ENCODE results near the gene CD247.

The CD247 gene

DNA sequence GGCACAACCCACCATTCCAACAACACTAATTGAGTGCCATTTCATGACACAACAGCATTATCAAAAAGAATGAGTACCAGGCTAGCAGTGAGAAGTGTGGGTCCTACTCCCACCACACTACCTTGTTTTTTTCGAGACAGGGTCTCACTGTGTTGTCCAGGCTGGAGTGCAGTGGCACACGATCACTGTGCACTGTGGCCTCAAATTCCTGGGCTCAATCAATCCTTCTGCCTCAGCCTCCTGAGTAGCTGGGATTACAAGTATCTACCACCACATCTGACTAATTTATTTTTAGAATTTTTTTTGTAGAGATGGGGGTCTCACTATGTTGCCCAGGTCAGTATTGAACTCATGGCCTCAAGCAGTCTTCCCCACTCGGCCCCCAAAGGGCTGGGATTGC is 30.7 kb downstream of the CD247 start:
- DNase-seq: no peak

DNA sequence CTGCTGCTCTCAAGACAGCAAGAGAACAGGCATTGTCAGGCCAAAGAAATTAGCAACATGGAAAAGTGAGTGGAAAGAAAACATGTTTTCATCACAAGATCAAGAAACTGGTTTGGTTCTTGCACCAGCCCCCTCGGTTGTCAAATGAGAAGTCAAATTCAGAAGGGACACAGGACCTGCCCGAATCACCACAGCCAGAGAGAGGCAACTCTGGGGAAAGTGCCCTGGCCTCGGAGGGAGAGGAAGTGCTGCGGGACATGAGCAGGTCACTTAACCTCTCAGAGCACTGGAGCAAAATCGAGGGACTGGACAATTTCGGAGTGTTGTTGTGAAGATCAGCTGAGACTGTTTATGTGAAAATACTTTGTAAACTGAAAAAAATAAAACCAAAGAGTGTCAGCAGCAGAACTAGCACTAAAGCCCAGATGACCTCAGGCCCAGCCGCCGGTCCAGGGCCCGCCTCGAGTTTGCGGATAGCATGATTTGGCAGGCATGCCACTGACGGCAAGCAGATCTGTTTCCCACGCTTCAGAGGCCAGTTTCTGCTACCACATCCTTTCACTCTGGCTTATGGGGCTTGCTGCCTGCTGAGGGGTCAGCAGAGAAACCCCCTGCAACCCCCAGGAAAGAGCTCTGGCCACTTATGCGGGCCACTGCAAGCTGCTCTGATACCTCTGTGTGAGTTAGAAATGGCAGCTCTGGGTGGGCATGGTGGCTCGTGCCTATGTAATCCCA is 32.1 kb downstream of the CD247 start:
- no peak for DNase-seq

DNA sequence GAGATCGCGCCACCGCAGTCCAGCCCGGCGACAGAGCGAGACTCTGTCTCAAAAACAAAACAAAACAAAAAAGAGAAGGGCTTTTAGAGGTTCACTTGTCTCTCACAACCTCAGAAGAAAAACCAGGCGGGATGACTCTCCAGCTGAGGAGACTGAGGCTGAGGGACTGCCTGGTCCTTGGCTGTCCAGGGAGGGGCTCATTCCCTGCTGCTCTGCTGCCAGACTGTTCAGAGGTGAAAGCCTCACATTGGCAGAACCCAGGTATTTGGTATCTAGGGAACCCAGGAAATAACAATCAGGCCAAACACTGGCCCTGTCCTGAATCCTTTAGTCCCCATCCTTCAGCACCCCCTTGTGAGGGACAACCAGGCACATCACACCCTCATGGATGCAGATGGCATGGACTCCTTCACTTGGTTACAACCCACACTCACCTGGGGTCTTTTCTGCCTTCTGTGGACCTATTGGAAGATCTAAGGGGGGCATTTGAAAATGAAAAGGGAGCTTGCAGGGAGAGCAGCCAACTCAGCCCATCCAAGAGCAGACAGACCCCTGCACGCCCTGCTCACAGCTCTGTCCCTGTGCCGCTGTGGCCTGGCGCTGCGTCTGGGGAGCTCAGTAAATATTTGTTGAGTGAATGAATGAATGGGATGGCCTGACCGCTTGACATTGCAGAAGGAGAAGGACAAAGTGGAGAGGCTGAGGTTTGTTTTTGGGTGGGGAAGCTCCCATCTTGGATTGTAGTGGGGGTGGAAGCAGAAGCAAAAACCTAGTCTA is 33.4 kb downstream of the CD247 start:
- DNase-seq: no peak

DNA sequence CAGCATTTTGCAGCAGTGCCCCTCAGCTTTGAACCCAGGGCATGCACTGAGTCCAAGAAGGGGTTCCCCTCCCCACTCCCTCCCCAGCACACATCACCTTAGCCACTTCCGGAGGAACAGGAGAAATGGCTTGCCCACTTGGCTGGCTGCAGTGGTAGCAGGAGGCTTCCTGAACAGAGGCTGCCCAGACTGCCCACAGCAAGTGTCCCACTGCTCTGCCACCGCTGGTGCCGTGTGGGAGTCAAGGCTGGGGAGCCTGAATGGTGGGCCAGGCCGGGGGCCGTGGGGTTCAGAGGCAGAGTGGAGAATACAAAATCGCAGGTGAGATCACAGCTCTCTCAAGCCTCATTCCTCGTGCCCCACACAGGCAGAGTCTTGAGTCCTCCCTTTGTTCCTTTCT is 34.5 kb downstream of the CD247 start:
- no peak for DNase-seq

DNA sequence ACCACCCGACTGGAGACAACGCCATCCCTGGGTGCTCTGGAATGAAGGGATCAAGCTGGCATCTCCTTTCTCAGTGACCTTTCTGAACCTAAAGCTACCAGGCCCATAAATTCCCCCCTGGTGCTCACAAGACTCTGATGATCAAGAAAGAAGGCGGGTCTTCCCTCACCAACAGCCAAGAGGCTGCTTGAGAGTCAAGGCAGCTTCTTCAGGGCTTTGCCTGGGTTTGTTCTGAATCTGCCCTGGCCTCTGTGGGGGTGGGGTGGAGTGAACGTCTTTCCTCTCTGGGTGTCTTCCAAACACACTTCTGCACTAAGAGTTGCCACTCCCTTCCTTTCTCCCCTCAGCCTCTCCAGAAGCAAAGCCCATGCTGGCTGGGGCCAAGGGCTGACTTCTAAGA is 36.1 kb downstream of the CD247 start:
- no peak for DNase-seq

DNA sequence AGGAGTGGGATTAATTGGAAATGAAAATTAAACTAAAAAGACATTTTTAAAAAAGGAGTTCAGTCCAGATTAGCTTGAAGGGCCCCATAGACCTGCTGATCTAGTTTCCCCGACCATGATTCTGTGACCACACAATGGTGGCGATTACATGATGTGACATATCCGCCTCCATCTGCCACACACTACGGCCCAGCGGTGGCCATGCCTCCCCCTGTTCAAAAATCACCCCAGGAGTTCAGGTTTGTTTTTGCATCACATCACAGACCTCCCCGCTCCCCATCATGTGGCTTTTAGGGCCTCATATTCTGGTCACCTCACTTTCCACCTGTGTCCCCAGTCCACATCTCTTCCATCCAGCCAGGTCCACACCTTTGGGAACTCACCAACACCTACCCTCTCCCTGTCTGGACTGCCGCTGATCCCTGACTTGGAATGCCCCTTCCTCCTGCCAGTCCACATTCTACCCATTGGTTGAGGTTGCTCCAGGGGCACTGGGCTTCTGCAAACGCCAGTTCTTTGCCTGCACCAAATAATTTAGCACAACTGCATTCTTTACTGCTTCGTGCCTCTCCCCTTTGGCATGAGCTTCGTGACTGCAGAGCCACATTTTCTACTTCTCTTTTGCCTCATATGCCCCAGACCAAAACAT is 38.9 kb downstream of the CD247 start:
- no peak for DNase-seq

DNA sequence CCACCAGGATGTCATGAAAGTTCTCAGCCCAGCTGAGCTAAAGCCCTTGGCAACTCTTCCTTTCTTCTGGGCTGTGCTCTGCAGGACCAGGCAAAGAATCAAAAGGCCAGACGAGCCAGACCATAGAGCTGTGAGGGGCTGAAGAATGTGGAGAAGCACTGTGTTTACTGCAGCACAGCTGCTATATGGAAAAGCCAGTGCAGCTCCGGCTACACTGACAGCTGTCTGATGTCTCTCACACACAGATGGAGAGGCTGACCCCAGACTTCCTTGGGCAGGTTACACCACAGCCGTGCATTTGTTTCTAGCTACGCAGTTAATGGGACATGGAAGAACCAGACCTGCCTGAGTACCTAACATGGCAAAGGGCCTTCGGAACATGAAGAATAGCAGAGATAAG is 40.3 kb downstream of the CD247 start:
- no peak for DNase-seq

DNA sequence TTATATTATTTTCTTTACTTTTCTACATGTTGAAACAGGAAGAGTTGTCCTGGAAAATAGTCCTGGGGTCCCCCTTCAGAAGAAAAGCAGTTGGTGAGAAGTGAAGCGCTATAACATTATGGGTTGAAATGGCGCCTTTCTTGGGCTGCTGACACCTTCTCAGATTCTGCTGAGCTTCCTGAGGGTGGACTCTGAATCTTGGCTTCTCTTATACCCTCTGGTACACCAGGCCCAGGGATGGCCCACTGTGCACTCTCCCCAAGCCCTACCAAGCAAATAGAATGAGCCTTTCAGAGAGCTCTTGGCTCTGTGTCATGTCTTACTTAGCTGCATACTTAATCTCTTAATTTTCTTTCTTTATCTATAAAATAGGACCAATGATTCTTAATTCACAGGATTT is 42.3 kb downstream of the CD247 start:
- no peak for DNase-seq

DNA sequence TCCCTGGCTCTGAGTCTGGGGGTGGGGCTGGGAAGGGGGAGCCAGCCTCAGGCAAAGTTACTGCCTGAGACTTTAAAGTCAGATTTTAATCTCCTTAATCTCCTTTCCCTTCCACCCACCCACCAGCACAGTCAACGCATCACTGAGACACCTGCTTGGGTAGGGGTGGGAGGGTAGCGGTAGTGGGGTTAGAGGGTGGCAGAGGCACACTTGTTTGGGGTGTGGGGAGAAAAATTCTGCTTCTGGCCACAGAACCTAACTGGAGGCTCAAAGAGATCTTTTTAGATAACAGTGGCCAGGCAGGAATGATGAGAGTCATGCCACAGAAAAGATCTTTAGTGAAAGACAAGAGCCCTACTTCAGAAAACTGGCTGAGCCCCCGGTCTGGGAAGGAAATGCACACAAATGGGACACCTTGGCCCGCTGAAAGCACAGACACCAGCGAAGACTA is 44.1 kb downstream of the CD247 start:
- DNase-seq: no peak

DNA sequence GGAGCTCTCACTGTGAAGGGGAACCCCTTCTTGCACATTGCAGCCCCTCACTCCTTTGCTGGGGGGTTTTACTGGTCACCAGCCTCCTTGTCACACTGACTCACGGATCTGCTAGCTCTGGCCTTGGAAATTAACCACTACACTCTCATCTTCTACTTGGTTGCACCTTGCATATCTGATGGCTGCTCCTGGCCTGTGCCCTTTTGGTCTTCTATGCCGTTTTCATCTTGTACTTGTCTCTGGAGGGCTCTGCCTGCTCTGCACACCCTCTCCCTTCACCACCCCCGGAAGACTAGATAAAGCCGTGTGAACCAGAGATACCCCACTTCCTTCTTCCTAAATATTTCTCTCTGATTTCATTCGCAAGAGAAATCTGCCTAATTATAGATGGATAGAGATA is 44.6 kb downstream of the CD247 start:
- DNase-seq: no peak

DNA sequence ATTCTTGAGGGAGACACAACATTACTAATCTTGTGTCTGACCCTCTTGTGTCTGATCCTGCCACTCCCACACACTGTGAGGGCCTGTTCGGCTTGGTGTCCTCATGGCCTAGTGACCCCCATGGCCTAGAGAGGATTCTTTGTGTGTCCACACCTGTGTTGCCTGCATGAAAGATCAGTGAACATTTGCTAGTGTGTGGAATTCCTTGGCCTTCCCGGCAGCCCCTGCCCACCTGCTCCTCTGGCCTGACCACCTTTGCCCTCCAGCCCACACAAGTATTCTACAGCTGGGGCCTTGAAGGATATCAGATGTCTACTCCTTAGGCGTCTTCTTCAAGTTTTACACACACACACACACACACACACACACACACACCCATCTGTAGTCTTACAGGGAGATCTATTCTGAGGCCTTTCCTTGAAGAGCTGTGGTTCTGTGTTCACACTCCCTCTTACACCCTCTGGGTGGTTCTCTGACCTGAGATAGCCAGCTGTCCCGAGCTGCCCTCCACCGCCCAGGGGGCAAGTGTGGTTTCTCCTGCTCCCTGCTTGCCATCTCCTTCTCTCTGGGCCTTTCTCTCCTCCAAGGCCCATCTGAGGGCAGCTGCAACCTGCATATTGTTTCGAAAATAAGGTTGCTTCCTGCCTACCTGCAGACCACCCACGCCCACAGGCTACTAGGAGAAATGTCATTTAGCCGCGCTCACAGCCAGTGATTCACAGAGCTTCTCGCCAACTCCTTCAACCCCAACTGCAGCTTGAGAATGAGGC is 45.4 kb downstream of the CD247 start:
- no peak for DNase-seq

DNA sequence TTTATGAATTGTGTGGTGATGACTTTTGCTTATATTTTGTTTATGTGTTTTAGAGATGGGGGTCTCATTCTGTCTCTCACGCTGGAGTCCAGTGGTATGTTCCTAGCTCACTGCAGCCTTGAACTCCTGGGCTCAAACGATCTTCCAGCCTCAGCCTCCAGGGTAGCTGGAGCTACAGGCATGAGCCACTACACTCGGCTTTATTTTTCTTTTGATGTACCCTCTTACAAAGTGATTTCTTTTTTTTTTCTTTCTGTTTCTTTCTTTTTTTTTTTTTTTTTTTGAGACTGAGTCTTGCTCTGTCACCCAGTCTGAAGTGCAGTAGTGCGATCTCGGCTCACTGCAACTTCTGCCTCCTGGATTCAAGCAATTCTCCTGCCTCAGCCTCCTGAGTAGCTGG is 46.8 kb downstream of the CD247 start:
- no peak for DNase-seq

DNA sequence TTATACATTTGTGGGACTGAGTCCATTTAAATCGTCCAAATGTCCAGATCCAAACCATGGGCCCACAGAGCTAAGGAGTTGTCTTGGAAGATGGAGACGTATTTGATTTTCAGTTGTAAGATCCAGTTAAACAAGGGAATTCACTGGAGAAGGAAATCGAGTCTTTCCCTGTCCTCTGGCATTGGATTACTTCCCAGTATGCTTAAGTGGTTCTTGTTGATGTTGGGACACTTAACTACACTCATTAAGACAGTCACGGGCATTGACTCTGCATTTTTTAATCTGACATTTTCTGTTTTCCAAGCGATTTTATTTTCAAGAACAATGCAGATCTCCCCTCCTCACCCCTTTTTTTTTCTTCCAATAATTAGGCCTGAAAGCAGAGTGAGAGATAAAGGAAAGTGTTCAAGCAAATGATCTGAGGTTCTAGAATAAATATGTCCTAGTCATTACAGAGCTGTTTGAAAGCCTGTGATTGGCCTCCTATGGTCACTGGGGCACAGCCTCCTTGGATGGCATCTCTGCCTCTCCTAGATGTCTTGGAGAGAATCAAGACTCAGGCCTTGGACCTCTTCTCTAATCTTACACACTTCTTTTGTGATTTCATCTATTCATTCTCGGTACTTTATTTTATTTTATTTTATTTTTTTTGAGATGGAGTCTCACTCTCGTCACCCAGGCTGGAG is 48.9 kb downstream of the CD247 start:
- DNase-seq: no peak

DNA sequence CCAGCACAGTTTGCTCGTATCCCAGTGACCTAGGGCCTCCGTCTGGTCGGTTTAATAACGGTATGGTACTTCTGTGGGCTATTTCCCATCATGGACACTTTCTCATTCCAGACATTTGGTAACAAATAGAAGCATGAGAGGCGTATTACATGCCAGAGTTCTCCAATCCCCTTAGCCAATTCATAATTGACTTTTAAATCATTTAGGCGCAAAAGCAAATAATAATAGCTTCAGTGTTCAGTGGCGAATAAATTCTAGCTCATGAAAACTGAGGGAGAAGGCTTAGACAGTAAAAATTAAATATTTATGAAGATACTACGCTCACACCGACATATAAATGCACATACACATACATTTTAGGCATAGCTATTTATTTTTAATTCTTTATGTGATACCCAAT is 50.6 kb downstream of the CD247 start:
- DNase-seq: no peak

DNA sequence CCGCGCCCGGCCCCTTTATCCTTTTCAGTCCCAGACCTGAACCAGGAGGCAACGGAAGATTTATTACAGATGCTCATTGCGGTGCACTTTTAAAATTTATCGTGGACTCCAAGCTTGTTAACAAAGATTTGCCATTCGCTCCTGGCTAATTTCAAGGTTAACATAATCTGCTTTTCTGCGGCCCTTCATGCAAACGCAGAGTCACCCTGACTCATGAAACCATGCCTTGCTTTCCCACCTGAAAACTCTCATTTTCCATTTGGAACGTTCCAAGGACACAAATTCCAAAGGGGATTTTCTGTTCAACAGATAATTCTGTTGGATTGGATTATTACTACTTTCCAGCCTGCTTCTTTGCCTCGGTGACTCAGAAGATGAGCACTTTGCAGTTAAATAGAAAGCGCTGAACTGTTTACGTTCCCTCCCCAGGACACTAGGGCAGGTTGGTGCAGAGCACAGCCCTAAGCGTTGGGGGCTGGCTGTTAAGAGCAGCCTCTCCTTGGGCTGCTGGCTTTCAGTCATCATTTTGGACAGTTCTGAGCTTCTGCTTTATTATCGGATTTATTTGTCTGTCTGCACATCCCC is 51.1 kb downstream of the CD247 start:
- DNase-seq: no peak

DNA sequence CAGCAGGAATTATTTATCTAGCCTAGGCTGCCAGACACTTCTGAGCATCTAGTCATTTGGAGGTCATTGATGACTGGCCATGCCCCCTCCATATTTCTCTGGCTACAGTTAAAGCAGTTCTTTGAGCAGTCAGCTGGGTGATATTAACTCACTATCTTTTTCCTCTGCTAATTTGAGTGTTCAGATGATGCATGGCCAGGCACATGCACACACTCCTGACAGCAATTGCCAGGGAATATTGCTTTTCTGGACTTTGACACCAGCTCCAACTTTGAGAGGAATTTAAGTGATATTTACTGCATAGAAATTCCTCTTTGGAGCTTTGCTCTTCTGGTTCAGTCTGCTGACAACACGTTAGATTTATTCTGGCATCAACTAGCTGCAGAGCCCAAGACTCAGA is 52.6 kb downstream of the CD247 start:
- DNase-seq: no peak

DNA sequence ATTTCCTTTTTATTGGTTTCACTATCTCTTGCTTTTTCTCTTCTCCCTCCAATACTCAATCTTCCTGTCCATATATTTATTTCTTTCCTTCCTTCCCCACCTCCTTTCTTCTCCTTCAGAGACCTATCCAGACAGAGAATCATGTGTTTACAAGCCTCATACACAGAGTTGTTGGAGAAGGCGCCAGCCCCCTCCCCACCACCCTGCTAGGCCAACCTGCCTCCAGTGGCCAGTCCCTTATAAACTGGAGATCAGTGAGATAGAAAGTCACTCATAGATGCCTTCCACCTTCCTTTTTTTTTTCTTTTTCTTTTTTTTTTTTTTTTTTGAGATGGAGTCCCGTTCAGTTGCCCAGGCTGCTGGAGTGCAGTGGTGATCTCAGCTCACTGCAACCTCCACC is 53.3 kb downstream of the CD247 start:
- no peak for DNase-seq

DNA sequence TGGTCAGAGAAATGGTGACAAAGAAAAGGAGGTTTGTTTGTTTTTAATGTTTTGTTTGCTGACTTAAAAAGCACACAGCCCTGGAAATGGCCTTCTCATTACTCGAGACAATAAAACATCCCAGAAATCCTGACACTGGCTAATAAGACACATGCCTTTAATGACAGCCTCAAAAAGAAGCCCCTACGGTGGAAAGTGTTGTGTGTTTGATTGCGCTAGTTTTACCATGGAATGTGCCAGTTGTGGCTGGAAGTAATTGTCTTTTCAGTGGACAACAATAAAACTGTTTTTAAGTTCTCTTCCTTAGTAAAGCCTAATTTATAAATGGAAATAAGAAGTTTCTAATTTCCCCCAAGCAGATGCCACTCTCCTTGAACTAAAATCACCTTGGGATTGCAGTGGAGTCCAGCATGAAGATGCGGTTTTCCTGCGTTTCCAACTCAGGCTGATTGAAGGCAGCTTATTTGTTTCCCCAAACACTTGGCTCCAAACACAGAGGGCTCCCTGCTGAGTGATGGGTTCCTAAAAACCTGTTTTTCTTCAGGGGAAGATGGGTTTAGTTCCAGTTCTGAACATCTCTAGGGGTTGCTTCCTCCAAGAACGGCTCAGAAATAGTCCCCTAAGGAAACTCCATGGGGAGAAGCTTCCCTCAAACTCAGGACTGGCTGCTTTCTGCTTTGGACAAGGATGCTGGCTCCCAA is 54.3 kb downstream of the CD247 start:
- no peak for DNase-seq

DNA sequence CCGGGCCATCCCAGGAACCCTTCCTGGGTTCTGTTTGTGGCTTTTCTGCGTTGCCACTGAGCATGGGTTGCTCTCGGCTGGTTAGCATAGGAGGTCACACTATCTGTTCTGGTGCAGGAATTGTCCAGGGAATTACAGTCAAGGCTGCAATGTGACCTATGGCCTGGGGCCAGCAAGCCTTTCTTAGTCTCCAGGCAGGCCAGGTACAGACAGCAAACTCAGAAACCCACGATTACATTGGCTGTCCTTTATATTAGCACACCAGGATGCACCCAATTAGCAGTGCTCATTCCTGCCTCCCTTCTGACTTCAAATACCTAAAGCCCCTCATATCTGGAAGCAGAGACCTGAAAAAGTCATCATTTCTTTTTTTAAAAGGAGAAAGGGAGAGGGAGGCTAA is 55.2 kb downstream of the CD247 start:
- no peak for DNase-seq

DNA sequence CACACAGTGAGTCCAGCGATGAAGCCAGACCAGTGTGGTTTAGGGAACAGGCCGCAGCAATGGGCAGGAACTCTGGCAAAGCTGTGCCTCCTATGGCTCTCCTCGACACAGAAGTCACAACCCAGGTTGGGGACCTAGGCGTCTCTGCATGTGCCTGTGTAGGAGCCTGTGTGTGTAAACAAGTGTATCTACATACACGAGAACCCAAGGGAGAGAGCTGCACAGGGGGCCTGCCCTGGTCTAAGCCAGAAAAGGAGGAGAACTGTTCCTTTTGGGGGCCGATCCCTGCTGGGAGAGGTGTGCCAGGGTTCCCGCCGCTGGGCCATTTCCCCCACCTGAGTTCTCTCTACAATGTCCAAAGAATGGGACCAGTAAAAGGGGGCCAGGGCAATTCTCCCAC is 56.0 kb downstream of the CD247 start:
- DNase-seq: no peak

DNA sequence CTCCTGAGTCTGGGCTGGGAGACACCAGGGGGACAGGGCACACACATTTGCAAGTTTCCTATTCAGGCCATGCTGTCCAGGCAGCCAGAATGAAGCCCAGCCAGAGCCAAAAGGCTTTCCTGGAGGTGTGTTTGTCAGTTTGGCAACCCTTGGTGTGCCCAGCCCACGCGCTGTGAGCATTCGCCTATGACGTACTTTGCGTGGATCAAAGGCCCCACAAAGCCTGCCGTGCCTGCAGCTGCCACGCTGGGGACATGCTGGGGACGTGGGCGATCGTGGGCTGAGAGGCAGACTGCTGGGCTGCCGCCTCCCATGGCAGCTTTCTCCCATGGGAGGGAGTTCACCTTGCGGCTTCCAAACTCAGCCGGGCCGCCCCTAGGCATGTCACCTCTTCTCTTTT is 57.5 kb downstream of the CD247 start:
- no peak for DNase-seq

All from fibroblast of skin of back (primary cell).